ENCODE data around the gene SEMG1.

Gene SEMG1

DNA sequence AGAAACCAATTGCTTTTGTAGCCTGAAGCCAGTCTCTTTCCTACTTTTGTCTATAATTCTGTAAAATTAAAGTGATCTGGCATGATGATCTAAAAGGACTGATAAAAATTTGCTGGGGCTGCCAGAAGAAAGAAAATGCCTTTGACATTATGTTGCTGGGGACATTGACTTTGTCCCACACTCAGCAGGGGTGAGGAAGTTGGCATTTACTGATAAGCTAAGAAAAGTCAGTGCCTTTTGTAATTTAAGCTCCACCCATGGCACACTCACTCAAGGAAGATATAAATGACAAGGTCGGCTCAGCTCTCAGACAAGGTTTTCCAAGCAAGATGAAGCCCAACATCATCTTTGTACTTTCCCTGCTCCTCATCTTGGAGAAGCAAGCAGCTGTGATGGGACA, at the start of gene SEMG1:
Gene SEMG1 (plus strand): TSS at position 309 of the 400 bp plus-strand sequence. CDS start 21 bp downstream, at position 330.
- DNase-seq: no peak

- no peak for DNase-seq
These were observed 48.9 kb upstream of the SEMG1 start for GRCh38 chr20:45157962-45158361.

DNA sequence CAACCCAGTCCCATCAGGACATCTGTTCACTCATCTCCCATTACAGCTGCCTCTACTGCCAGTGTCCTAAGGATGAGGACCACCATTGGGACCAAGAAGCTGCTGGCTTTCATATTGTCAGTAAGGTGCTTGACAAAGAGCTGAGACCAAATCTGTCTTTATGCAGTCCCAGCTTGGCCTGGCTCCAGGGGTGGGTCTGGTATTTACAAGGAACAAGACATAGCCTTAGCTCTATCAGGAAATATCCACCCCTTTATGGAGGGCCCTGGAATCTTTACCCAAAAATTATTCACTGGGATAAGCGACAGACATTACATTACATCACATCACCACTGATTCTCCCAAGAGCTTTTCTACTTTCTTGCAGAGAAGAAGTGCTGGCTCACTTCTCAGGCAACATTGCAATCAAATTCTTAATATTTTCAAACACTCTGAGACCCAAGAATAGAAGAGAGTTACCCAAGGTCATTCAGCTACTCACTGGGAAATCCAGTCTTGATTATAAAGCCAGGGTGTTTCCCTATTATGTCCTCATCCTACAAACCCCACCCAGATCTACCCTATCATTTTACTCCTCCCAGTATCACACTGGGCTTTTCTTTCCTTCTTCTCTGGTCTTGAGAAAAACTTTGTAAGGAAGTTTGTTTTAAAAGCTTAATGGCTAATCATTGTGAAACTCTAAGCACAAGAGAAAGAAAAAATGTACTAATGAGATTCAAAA, 43.6 kb upstream of the SEMG1 start:
- no peak for DNase-seq

DNA sequence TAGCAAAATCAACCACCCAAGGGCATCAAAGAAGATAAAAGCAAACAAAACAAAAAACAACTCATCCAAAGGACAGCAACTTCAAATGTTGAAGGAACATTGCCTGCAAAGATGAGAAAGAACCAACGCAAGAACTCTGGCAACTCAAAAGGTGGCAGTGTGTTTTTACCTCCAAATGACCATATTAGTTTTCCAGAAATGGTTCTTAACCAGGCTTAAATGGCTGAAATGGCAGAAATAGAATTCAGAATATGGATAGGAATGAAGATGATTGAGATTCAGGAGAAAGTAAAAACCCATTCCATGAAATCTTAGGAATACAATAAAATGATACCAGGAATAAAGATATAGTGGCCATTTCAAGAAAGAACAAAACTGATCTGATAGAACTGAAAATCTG, 41.9 kb upstream of the SEMG1 start:
- no peak for DNase-seq

GRCh38 chr20:45173522-45173921, 33.3 kb upstream of the SEMG1 start:
- DNase-seq: no peak

DNA sequence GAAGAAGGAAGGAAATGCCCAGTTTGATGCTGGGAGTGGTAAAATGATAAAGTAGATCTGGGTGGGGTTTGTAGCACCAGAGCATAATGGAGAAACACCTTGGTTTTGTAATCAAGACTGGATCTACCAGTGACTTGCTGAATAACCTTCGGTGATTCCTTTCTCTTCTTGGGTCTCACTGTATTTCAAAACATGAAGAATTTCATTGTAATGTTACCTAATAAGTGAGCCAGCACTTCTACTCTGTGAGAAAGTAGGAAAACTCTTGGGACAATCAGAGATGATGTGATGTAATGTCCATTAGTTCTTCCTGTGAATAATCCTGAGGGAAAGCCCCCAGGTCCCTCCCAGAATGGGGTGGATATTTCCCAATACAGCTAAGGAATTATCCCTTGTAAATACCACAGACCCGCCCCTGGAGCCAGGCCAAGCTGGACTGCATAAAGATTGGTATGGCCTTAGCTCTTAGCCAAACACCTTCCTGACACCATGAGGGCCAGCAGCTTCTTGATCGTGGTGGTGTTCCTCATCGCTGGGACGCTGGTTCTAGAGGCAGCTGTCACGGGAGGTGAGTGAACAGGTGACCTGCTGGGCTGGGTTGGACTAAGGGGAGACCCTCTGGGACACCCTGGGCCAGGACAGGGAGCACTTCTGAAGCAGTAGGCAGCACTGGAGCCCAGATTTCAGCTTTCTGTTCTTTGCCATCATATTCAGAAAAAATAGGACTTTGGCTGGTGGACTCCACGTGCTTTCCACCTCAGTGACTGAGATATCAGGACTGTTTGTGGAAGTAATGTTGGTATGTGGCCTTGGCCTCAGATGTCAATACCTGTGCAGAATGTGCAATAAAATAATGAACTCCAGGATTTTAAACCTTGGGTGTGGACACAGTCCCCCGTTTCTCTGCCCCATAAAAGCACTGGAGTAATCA, 32.1 kb upstream of the SEMG1 start, which contains the start of gene PI3:
Gene PI3 (plus strand): TSS at position 469 of the 931 bp plus-strand sequence. CDS start 21 bp downstream, at position 490.
- DNase-seq: no peak

DNA sequence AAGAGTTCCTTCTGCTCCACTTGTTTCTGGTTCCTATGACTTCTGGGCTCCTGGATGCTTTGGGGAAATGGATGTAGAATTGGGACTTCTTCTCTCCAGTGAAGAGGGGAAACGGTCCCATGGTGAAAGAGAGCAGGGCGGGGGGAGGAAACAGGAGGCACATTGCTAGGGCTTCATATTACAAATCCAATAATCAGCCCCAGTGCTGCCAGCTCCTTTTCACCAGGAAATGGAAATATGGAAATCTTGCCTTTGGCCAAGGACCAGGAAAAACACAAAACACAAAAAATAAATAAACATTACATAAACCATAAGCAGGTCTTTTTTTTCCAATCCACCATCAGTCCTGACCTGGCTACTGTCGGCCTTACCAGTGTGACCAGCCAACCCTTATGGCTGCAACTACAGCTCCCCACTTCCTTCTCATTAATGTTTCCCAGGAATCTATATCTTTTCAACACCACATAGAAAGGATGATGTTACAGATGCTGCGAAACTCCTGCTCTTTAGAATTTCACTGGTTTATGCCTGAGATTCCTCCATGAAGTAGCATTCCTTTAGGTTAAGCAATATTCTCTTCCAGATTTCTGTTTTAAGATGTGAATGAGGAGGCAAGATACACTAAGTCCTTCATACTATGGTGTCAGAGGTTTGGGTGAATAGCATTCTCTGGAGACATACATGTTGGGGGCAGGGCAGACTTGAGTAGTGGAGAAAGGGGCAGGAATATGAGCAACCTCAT, 30.1 kb upstream of the SEMG1 start:
- DNase-seq: no peak

GRCh38 chr20:45179166-45179565, 27.7 kb upstream of the SEMG1 start:
- DNase-seq: no peak

DNA sequence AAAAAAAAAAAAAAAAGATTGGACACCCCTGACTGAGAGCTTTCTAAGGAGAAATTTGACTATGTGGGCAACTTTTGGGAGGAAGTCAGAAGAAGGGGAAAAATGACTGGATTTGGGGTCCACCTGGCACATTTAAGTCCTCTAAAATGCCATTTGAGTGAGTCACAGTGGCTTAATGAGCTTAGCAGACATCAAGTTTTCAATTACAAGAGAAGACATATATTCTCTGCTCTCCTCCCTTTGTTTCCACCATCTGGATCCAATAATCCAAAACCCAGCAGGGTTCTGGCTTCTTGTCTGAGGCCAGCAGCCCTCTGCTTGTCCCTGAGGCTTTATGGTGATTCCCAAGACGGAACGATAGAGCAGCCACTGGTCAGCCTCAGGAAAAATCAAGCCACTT, 25.2 kb upstream of the SEMG1 start:
- no peak for DNase-seq

DNA sequence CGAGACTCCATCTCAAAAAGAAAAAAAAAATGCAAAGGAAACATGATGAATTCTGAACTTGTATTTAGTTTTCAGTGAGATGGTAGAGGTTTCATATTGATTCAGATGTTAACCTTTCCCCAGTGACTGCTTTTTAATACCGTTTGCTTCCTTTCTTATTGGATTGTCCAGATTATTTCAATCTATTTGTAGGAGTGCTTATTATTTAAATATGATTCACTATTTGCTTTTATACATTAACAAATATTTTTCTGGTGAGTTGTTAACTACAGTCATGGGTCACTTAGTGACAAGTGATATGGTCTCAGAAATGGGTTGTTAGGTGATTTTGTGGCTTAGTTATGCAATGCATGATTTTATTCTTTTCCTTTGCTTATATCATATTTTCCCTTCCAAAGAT, 23.7 kb upstream of the SEMG1 start:
- no peak for DNase-seq

GRCh38 chr20:45187693-45188092, 19.1 kb upstream of the SEMG1 start:
- no peak for DNase-seq

- no peak for DNase-seq
These were observed 17.7 kb upstream of the SEMG1 start for GRCh38 chr20:45189067-45189609.

DNA sequence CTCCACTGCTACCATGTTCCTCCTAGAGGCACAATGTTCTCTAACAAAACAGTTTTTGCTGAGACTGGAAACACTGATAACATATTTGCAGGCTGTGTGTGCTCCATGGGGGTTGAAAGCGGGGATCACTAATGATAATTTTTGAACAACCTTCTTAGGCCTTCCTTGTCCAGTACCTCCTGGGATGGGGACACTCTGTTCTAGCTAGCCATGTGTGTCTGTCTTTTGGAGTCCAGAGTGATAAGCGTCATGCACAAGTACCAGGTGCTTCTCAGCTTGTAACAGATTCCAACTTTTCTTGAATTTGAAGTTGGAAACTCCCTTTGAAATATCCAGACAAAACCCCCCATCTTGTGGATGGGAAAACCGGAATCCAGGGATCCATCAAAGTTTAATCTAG, 17.0 kb upstream of the SEMG1 start:
- no peak for DNase-seq

DNA sequence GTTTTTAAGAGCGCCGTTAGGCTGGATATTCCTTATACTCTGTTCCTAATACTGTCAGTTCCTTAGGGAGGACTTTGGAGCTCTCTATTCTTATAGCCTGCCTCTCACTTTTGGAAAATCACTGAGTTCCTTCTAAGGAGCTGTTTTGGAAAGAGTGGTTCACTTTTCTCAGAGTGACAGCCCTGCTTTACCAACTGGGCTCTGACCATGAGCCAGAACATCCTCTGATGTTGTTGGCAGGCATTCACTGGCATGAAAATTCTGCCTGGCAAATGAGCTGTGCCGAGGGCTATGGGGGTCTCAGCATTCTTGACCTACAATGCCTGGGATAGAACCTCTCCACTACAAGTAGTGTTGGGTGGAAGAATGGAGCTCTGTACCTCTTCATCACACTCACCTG, 14.9 kb upstream of the SEMG1 start:
- DNase-seq: no peak

GRCh38 chr20:45193331-45193730, 13.5 kb upstream of the SEMG1 start:
- DNase-seq: no peak

GRCh38 chr20:45209924-45210323, 3.1 kb downstream of the SEMG1 start:
- no peak for DNase-seq

DNA sequence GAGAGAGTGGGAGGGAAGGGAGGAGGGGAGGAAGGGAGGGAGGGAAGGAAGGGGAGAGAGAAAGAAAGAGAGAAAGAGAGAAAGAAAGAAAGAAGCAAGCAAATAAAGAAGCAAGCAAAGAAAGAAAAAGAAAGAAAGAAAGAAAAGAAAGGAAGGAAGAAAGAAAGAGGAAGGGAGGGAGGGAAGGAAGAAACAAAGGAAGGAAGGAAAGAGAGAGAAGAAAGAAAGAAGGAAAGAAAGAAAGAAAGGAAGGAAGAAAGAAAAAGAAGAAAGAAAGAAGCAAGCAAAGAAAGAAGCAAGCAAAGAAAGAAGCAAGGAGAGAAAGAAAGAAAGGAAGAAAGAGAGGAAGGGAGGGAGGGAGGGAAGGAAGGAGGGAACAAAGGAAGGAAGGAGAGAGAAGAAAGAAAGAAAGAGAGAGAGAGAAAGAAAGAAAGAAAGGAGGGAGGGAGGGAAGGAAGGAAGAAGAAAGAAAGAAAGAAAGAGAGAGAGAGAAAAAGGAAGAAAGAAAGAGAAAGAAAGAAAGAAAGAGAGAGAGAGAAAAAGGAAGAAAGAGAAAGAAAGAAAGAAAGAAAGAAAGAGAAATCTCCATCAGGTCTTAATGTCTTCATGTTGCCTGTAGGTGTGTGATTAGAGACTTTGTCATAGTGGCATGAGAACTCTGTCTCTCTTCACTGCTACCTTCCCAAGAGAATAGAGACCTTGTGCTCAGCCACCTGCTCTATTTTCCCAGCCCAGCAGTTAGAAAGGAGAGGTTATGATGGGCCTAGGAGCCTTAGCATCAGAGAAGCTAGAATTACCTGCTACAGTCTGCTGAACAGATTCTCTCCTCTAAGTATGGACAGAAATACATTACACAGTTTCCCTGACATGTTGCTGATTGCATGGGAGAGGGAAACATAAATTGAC, 5.0 kb downstream of the SEMG1 start:
- DNase-seq: no peak

DNA sequence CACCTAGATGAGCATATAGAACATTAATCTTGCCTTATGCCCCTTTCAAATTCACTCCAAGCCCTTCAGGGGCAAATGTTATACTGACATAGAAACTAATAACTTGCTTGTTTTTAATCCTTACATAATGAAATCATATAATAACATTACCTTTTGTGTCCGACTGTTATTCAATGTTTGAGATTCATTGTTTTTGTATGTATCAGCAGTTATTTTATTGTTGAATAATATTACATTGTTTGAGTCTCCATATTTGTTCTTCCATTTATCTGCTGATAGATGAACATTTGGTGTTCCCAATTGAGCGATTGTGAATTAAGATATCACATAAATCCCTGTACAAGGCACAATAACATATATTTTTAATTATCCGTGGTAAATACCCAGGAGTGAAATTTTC, 6.0 kb downstream of the SEMG1 start:
- DNase-seq: no peak

- DNase-seq: no peak
These were observed 11.3 kb downstream of the SEMG1 start for GRCh38 chr20:45218124-45218523.

- DNase-seq: no peak
These were observed 11.8 kb downstream of the SEMG1 start for GRCh38 chr20:45218636-45219035.

DNA sequence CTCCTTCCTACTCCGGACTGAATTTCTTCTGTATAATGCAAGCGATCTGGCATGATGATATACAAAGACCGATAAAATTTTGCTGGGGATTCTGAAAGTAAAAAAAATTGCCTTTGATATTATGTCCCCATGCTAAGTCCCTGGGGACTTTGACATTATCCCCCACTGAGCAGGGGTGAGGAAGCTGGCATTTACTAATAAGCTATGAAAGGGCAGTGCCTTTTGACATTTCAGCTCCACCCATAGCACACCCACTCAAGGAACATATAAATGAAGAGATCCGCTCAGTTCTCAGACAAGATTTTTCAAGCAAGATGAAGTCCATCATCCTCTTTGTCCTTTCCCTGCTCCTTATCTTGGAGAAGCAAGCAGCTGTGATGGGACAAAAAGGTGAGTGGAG, 14.2 kb downstream of the SEMG1 start, which contains the start of gene SEMG2:
Gene SEMG2 (plus strand): TSS at position 298 of the 400 bp plus-strand sequence. CDS start 17 bp downstream, at position 315.
- no peak for DNase-seq

GRCh38 chr20:45223136-45223535, 16.3 kb downstream of the SEMG1 start:
- no peak for DNase-seq

All from 8988T (cell line).